Eye (tissue), 1 donor: ENCODE measurements around the gene CEP128.

Source experiments
- DNase-seq: peaks from one replicate; pipeline ENCODE4 v3.0.0-alpha.2; 2015

The CEP128 gene

GRCh38 chr14:80659783-80660182 is 281.8 kb downstream of the CEP128 start:
- no peak for DNase-seq

DNA sequence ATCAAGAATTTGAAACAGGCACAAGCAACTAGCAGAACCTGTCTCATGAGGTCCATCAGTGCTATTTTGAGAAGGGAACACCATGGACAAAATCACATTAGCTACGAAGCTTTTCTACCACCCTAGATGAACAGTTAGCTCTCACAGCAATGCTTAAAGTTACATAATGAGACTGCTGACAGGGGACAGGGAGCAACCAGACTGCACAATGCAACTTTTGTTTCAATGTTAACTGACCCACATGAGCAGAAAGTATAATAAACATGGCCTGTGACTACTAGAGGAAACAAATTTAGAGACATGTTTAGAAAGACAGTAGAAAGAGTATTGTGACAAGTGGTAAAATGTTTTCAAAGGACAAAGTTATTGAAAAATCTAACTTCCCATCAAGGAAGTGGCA is 282.8 kb downstream of the CEP128 start:
- DNase-seq = peak; percentile 39

- no peak for DNase-seq
These were observed 283.4 kb downstream of the CEP128 start for GRCh38 chr14:80658155-80658554.

DNA sequence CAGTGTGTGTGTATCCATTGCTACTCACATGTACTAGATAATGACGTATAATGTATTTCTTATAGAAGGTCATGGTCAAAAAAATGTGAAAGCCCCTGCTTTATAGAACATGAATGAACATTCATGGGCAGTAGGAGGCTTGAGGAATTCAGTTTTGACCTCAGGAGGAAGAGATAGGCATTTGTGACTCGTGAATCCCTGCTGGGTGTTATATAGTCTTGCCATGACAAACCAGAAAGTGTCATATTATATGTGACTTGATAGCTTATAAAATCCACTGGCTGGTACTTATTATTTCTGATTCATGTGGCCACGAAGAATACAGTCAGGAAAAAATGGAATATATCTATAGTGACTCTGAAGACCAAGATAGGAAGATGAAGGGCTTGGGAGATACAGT is 287.6 kb downstream of the CEP128 start:
- no peak for DNase-seq

GRCh38 chr14:80645667-80646413 is 295.7 kb downstream of the CEP128 start:
- DNase-seq = no peak

- DNase-seq = no peak
These were observed 296.7 kb downstream of the CEP128 start for GRCh38 chr14:80644826-80645225.

GRCh38 chr14:80638620-80639515 is 302.7 kb downstream of the CEP128 start:
- no peak for DNase-seq

DNA sequence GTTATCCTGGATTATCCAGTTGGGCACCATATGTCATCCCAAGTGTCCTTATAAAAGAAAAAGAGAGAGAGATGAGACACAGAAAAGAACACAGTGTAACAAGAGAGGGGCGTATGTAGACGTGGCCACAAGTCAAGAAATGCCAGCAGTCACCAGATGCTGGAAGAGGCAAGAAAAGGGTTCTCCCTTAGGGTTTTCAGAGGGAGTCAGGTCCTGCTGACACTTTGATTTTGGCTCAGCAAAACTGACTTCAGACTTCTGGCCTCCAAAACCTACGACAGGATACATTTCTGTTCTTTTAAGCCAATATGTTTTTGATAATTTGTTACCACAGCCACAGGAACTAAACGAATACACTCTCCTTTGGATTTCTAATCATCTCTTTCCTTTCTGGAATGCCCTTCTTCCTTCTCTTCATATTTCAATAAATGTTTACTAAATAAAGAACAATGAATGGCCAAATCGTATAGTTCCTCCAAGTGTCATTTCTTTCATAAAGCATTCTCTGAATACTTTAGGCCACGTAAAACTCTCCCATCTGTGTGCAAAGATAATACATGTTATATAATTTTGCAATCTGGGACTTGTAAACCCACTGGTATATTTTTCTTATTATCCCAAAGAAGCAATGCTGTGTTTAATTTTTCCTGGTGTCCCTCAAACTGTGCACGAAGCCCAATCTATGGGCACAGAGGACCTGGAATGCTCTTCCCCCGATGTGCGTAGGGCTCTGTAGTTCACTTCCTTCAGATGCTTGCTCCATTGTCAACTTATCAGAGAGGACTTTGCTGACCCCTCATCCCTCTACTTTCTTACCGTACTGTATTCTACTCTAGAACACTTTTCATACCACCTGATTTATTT is 303.6 kb downstream of the CEP128 start:
- DNase-seq = no peak

DNA sequence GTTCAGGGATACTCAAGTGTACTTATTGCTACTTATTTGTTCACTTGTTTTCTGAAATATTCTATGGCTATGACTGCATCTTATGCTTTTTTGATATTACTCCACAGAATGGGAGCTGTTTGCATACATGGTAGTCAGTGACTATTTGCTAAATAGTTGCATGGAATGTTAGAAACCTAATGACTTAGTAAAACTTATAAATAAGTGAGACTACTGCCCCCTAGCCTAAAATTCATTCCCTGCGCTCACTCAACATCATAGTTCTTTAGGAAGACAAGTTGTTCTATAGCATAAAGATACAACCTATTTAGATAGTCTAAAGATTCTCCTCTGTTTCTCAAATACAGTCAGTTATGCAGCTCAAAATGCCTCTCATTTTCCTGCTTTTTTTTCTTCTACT is 305.5 kb downstream of the CEP128 start:
- DNase-seq = no peak

DNA sequence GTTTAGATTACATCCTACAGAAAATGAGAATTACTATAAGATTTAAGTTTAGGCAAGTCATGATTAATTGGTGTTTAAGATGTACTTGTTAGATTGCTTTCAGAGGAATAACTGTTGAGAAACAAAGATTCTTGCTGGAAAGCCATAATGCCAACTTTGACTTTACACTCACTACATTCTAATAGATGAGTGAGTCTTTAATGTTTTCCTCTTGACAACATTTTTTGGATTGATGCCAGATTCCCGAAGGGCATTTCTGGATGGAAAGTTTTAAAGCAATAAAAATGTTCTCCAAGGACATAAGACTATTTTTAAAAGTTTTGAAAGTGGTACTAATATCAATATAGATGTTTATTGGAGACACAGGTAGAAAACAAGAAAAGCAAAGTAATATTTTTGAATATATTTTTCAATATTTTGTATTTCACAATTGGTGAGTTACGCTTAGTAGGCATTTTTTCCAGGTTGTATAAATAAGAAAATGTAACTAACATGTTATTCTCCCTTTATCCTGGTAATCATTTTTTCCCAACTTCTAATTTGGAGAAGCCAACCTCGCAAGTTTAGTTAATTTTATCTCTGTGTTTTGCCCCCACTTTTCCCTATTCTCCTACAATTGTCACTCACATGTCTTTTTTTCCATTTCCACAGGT is 307.3 kb downstream of the CEP128 start:
- DNase-seq = no peak

DNA sequence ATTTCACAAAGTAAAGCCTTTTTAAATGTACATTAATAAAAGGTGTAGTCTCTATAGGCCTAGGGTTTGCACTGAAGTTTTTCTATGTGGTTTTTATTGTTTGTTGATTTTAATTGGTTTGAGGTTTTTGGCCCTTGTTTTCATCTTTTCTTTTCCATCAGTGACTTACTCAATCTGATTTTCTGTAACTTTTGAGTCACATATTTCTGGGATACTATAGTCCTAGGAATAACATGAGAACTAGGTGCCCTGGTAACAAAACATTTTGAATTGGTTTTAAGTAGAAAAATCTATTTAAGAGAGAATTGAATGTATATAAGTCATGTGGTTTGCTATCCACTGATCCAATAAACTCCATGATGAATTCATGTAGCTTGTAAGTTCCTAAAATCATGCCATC is 311.9 kb downstream of the CEP128 start:
- no peak for DNase-seq

- no peak for DNase-seq
These were observed 313.0 kb downstream of the CEP128 start for GRCh38 chr14:80628547-80628946.

DNA sequence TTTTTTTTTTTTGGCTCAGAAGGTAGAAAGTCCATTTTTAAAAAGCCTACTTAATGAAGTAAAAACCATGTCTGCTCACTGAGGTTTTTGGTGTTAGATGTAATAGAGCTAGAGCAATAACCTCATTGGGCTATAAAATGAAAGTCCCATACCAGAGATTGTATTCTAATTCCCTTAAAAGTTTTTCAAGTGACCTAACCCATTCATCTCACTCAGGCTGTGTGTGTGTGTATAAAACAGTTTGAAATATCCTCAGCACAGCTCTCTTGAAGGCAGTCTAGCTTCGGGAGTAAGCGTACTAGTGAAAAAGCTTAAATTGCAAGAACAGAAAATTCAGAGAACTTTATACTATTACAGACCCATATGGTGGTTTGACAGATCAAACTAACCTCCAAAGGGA is 313.8 kb downstream of the CEP128 start:
- DNase-seq = no peak

DNA sequence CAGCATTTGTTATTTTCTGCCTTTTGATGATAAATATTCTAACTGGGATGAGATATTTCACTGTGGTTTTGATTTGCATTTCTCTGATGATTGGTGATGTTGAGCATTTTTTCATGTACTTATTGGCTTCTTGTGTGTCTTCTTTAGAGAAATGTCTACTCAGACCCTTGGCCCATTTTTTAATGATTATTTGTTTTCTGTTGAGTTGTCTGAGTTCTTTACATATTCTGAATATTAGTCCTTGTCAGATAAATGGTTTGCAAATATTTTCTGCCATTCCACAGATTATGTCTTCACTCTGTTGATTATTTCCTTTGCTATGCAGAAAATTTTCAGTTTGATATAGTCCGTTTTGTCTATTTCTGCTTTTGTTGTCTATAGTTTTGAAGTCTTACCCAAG is 317.0 kb downstream of the CEP128 start:
- no peak for DNase-seq

DNA sequence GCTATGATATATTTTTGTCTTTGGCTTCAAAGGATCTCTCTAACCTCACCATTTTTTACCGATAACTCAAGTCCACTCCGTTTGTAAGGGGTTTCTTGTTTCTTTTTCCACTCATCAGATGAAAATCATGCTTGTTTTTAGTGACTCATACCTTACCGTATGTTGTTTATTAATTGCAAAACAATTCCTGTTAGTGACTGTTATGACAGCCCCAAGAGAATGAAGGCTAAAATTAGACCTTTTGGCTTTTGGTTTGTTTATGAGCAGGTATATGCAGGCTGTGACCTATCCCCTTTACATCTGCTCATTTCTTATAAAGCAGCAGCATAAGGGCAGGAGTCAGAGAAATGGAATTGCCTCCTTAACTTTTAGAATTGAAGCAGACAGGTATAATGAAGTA is 319.8 kb downstream of the CEP128 start:
- DNase-seq = no peak

GRCh38 chr14:80620434-80620833 is 321.1 kb downstream of the CEP128 start:
- DNase-seq = no peak

GRCh38 chr14:80618751-80619329 is 322.7 kb downstream of the CEP128 start:
- DNase-seq = no peak

DNA sequence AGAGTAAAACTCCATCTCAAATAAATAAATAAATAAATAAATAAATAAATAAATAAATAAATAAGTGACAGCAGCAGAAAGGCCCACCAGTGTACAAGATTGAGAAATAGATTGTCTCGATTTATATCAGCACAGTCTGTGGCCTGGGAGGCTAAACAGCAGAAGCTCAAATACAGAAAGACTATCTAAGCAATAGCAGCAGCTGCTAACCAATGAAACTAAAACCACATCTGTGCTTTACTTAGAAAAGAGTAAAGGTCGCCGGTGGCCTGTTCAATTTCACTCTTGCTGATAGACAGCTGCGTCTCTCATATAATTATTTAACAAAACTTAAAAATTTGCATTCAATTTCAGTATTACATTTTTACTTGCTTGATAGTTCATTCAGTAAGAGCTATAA is 325.7 kb downstream of the CEP128 start:
- no peak for DNase-seq

DNA sequence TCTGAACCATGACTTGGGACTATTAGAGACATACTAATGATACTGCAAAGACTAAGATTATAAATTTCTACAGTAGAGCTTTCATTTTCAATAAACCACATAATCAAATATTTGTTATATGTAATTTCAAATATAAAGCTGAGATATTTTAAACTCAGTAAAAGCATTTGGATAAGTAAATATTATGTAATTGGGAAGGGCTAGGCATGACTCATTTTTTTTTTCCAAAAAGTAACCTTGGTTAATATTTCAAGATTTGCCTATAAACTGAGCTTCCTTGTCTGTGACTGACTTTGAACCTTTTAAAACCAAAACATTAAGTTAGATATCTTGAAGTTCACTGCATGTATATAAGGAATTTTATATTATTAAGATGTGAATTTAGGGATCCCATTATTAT is 332.5 kb downstream of the CEP128 start:
- no peak for DNase-seq

GRCh38 chr14:80608563-80608962 is 333.0 kb downstream of the CEP128 start:
- no peak for DNase-seq

- no peak for DNase-seq
These were observed 333.9 kb downstream of the CEP128 start for GRCh38 chr14:80607430-80608190.
